Testis (tissue), 3 donors: ENCODE results near the gene MARS1. TPM values are rescaled to one million over a fixed set of nuclear protein-coding genes. Genes with fewer than 3 reads are reported as not detected.
A peak's percentile ranks its signal among the peaks of the same experiment; 100 is the strongest.

Source experiments
- DNase-seq: peaks from one replicate; pipeline ENCODE4 v3.0.0-alpha.2; 2019
- H3K27ac ChIP-seq, 2 donors: fragments of 200-600 bp; sonication (generic); one replicate each; pipeline ENCODE4 v1.5.1; 2019
- H3K27me3 ChIP-seq: fragments of 200-600 bp; sonication (generic); one replicate; pipeline ENCODE4 v1.5.1; 2019
- H3K36me3 ChIP-seq: fragments of 200-600 bp; sonication (generic); one replicate; pipeline ENCODE4 v1.5.1; 2017; ENCODE audit warnings: low read depth; ENCODE audit errors: missing control alignments
- H3K4me1 ChIP-seq: fragments of 200-600 bp; sonication (generic); one replicate; pipeline ENCODE4 v1.5.1; 2019
- H3K4me3 ChIP-seq, 2 donors: fragments of 200-600 bp; sonication (generic); one replicate each; pipeline ENCODE4 v1.5.1; 2017 to 2019
- H3K9me3 ChIP-seq: fragments of 200-600 bp; sonication (generic); one replicate; pipeline ENCODE4 v1.5.1; 2017
- CTCF ChIP-seq, 3 experiments: fragments of 450-650 bp in 2 of 3; fragments of 200-600 bp in 1 of 3; sonication (generic) in 1 of 3; IDR thresholded peaks; one replicate each; pipeline ENCODE4 v1.5.1; 2016 to 2019; ENCODE audit warnings: antibody characterized with exemption in 3 of 3, mild to moderate bottlenecking in 2 of 3, moderate library complexity in 1 of 3
- POLR2A ChIP-seq: fragments of 450-650 bp; IDR thresholded peaks from one replicate; pipeline ENCODE4 v1.6.1; 2017; ENCODE audit warnings: antibody characterized with exemption, mild to moderate bottlenecking, moderate library complexity
- WGBS, 2 donors: methylation state at CpG; one replicate each; pipeline ENCODE4 v1.1.5; 2018; 5-methylcytosine and 5-hydroxymethylcytosine counted together
- intact Hi-C: fragments of 100-400 bp; cut with DNase I; formaldehyde crosslinking; loops from one replicate; pipeline ENCODE4 v1.15.1; 2023; ENCODE audit warnings: low total_unique reads
- polyA plus RNA-seq: library from polyadenylated mRNA; stranded (reverse); fragments of 350-450 nt; fragmentation: Illumina TruSeq; extraction: RNeasy Lipid Tissue Mini Kit (QIAGEN cat#74804); gene quantifications from one replicate; pipeline ENCODE4 v1.2.3, GENCODE V29; 2014; ENCODE audit warnings: low read depth, low replicate concordance; ENCODE audit not compliant: insufficient read depth
- total RNA-seq, 2 donors: library from RNA; depleted of rRNA; stranded (reverse); fragments of >200 nt; gene quantifications; one replicate each; pipeline ENCODE4 v1.2.3, GENCODE V29; 2016

MARS1 gene
- total and polyA plus RNA-seq, 3 donors from 2014 or later: 90.6 to 144 (median 105) TPM

- TF ChIP-seq POLR2A: no peak
- TF ChIP-seq CTCF (IDR thresholded peaks at IDR 0.05): no peak
- intact Hi-C loops: no loop called here
Observed at GRCh38 chr12:57454566-57455373, 33.1 kb upstream of the MARS1 start, which contains the start of gene INHBE. TSS of gene INHBE (plus strand) at chr12:57455307. CDS start at chr12:57455537, 230 bp downstream.

GRCh38 chr12:57455374-57456144, 32.3 kb upstream of the MARS1 start:
- TF ChIP-seq POLR2A: no peak
- no peak for TF ChIP-seq CTCF (IDR thresholded peaks at IDR 0.05)
- no peak for DNase-seq
- 57 to 63% methylated on average over 4 to 10 of the region's 10 CpGs for WGBS, 2 donors
- H3K27ac ChIP-seq: no peak overlapping the region
- no peaks in the 10 kb centered on the region for H3K27me3 ChIP-seq
- intact Hi-C loops: no loop called here
- no peaks in the 10 kb centered on the region for H3K36me3 ChIP-seq
- H3K9me3 ChIP-seq: no peaks in the 10 kb centered on the region
- no peak overlapping the region for H3K4me3 ChIP-seq
- H3K4me1 ChIP-seq: peaks cover 21% of the 10 kb centered on the region

More at GRCh38 chr12:57454566-57455373, 33.1 kb upstream of the MARS1 start, which contains the start of gene INHBE:
- H3K9me3 ChIP-seq: no peaks in the 10 kb centered on the region
- H3K4me3 ChIP-seq: no peak within 1 kb of the TSS
- H3K27ac ChIP-seq: no peak within 1 kb of the TSS
- peaks cover 17% of the 10 kb centered on the region for H3K4me1 ChIP-seq
- WGBS, 2 donors: 54 to 69% methylated on average over 9 to 10 of the region's 10 CpGs
- H3K27me3 ChIP-seq: no peaks in the 10 kb centered on the region
- no peaks in the 10 kb centered on the region for H3K36me3 ChIP-seq
- DNase-seq: no peak

- WGBS, 2 donors: 53 to 59% methylated on average over 4 to 15 of the region's 15 CpGs
- TF ChIP-seq POLR2A: no peak
- peak; percentile 10 to 44 (median 26) for TF ChIP-seq CTCF (IDR thresholded peaks at IDR 0.05)
- Histone ChIP-seq H3K27ac (no peak overlapping the region), H3K4me3 (no peak overlapping the region), H3K4me1 (peaks cover 19% of the 10 kb centered on the region), H3K36me3 (no peaks in the 10 kb centered on the region), H3K9me3 (no peaks in the 10 kb centered on the region), H3K27me3 (no peaks in the 10 kb centered on the region)
- DNase-seq: peak; percentile 48
- intact Hi-C loops: no loop called here
Observed at GRCh38 chr12:57456145-57456700, 31.6 kb upstream of the MARS1 start.

- Histone ChIP-seq H3K9me3 (no peaks in the 10 kb centered on the region), H3K36me3 (no peaks in the 10 kb centered on the region), H3K4me3 (no peak overlapping the region), H3K4me1 (peaks cover 18% of the 10 kb centered on the region), H3K27ac (no peak overlapping the region), H3K27me3 (no peaks in the 10 kb centered on the region)
- WGBS, 2 donors: 87 to 95% methylated on average over 5 to 6 of the region's 6 CpGs
- DNase-seq: no peak
- TF ChIP-seq CTCF (IDR thresholded peaks at IDR 0.05) (no peak), POLR2A (no peak)
- intact Hi-C loops: no loop called here
Observed at GRCh38 chr12:57456737-57457490, 31.0 kb upstream of the MARS1 start.
